ENCODE results near the gene KPNA2. TPM values are rescaled to one million over a fixed set of nuclear protein-coding genes. Genes with fewer than 3 reads are reported as not detected.

The KPNA2 gene
- total and polyA plus RNA-seq, 2 of the 13 experiments (the other 11 are each of a cell fraction or from before 2014, with no cell fraction given), result 111 to 305 TPM

GRCh38 chr17:68019675-68020408, 15.7 kb upstream of the KPNA2 start (continued):
- TF ChIP-seq HMGXB3 (CRISPR knock-in tag; IDR thresholded peaks at IDR 0.05; ENCODE audit: borderline replicate concordance) (peak; percentile 89), KMT2A (CRISPR knock-in tag; IDR thresholded peaks at IDR 0.05) (peak; percentile 90), NFAT5 (CRISPR knock-in tag; IDR thresholded peaks at IDR 0.05) (peak; percentile 65), SNAPC2 (CRISPR knock-in tag; IDR thresholded peaks at IDR 0.05) (peak; percentile 96; the same call in 1 of the 2 replicates), CAMTA2 (CRISPR knock-in tag; IDR thresholded peaks at IDR 0.05; ENCODE audit: borderline replicate concordance) (peak; percentile 93; the same call in 1 of the 2 replicates), ZBTB25 (CRISPR knock-in tag; IDR thresholded peaks at IDR 0.05) (peak; percentile 89), ATRX (CRISPR knock-in tag; IDR thresholded peaks at IDR 0.05; ENCODE audit: borderline replicate concordance) (no peak), HES4 (CRISPR knock-in tag; IDR thresholded peaks at IDR 0.05; ENCODE audit: borderline replicate concordance) (peak; percentile 96), PRMT3 (CRISPR knock-in tag; IDR thresholded peaks at IDR 0.05; ENCODE audit: borderline replicate concordance, low read depth) (peak; percentile 92), RBM22 (optimal IDR thresholded peaks at IDR 0.05; ENCODE audit: low read length) (peak; percentile 99), ZBTB3 (CRISPR knock-in tag; IDR thresholded peaks at IDR 0.05; ENCODE audit: borderline replicate concordance, low read depth) (peak; percentile 76; the same call in 1 of the 2 replicates), ZNF784 (CRISPR knock-in tag; IDR thresholded peaks at IDR 0.05; ENCODE audit: borderline replicate concordance) (peak; percentile 64; the same call in 1 of the 2 replicates), ZNF550 (CRISPR knock-in tag; IDR thresholded peaks at IDR 0.05; ENCODE audit: borderline replicate concordance) (peak; percentile 87; the same call in 1 of the 2 replicates), TBP (CRISPR knock-in tag; IDR thresholded peaks at IDR 0.05) (peak; percentile 98; the same call in 1 of the 2 replicates), ARID2 (CRISPR knock-in tag; IDR thresholded peaks at IDR 0.05; ENCODE audit: borderline replicate concordance) (peak; percentile 69; the same call in 1 of the 2 replicates), MAFF (IDR thresholded peaks at IDR 0.05; ENCODE audit: low read depth, low read length) (no peak)

Measured in HepG2 (cell line).